OCI-LY3 (cell line): ENCODE data around the gene ERBB4.

Experiments used
- CTCF ChIP-seq: fragments of 200-600, 300-600 bp; sonication (generic); IDR thresholded peaks from 2 replicates; pipeline ENCODE4 v1.5.1; 2014; ENCODE audit warnings: antibody characterized with exemption, low read length, low read depth
- EZH2phosphoT487 ChIP-seq: fragments of 200-600 bp; shearing (Covaris generic); IDR thresholded peaks from 2 replicates; pipeline ENCODE4 v1.6.1; 2018; ENCODE audit warnings: antibody characterized with exemption, mixed run types, low read depth

- no peak for TF ChIP-seq CTCF
- TF ChIP-seq EZH2phosphoT487, result no peak
These were observed 1170.1 kb downstream of the ERBB4 start for GRCh38 chr2:211368467-211368866.
